HG03442 (cell line): ENCODE data around the gene EML2.

Experiments used
- ATAC-seq: cut with Tn5 transposase; IDR thresholded peaks from one replicate; pipeline ENCODE4 v1.9.1; 2021; ENCODE audit warnings: mild to moderate bottlenecking, moderate library complexity; ENCODE audit not compliant: unreplicated experiment

Gene EML2

GRCh38 chr19:45590300-45591003 lies 48.7 kb downstream of the EML2 start:
- no peak for ATAC-seq

DNA sequence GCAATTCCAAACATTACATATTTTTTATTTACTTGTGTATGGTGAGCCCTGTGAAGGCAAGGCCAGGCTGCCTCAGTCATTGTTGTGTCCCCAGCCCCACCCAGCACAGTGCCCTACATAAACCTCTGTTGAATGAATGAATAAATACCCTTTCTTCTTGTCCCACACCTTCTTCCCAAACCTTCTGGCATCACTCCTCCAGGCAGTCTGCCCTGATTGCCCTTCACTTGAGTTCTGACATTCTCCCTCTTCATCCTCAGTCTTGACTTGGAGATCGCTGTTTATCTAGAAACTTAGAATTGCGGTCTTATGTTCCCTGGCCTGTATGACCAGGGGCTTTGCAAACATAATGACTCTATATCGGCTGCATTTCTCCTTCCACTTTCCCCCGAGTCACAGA lies 49.4 kb downstream of the EML2 start:
- ATAC-seq = no peak

- ATAC-seq = no peak
Observed at GRCh38 chr19:45587873-45588272, 51.3 kb downstream of the EML2 start.

DNA sequence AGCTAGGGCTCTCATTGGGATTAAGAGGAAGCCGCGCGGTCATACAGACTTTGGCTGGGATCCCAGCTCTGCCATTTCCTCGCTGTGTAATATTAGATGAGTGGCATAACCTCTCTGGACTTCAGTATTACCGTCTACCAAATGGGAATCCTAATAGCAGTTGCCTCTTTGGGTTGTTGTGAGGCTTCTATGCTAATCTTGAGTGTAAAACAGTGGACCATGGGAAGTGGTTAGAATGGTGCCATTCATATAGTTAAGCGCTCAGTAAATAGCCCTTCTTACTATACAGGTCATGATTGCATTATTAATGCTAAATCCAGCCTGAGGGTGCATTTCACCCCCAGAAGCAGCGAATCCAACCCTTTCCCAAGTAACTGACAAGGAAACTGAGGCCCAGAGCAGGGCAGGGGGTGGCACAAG lies 54.0 kb downstream of the EML2 start:
- no peak for ATAC-seq

DNA sequence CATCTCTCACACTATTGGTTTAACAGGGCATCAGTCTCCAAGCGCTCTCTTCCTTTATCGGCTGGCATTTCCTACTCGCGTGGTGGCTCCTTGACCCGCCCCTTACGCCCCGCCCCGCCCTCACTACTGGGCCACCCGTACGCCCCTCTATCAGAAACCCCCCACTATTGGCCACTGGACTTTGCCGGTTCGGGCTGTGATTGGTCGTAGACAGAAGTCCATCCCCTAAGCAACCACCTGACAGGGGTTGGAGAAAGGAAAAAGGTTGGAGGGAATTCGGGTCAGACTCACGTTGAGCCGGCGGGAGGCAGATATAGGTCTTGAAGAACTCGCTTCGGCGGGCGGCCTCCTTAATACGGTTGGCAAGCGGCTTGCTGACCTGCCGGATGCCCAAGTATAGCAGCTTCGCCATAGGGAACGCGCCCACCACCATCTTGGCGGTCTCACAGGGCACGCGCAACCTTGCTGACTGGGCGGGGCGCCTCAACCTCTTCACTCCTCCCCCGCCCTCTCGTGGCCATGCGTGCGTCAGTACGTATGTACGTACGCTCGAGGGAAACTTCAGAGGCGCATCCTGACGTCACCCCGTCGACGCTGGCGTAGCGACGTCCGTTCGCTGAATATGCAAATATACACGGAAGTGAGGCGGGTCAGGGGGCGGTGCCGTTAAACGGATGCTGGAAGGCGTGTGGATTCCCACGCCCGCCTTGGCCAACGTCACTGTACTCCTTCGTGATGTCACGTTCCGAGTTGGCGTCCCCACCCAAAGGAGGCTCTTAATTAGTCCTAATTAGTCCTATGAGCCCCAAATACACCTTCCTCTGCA lies 54.7 kb downstream of the EML2 start, which contains the start of gene OPA3:
Gene OPA3 (minus strand): TSS at position 471 of the 826 bp plus-strand sequence. CDS start 38 bp downstream, at position 433.
- ATAC-seq = peak; percentile 86

GRCh38 chr19:45581576-45581975 lies 57.6 kb downstream of the EML2 start:
- ATAC-seq = no peak

- ATAC-seq = no peak
Observed at GRCh38 chr19:45578861-45579260, 60.3 kb downstream of the EML2 start.

DNA sequence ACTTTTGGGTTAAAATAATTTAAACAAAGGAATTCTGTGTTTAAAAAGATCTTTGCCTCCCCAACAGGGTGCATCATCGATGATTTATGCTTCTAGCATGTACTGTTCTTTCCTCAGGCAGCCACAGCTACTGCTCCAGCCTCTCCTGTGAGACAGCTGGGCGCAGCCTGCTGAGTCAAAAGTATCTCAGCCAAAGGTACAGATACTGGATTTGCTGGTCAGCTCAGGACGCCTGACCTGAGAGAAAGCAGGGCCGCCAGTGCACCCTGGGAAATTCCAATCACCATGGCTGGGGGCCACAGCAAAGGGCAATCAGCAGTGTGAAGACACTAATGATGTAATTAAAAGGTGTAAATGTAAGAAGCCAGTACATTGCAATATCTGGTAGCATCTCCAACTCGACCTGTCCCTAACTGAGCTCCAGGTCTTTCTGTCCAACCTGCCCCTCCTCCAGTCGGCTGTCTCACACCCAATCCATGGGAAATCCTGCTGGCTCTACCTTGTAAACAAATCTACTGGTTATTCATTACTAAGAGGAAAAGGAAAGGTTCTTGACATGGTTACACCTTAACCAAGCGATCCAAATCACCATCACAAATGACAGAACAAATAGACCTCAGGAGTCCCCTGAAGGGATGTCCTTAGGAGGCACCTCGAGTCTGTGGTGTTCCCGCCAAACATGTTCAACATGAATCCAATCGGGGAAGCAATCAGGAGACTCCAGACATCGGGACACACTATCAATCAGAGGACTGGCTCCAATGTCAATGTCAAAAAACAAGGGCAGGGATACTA lies 61.9 kb downstream of the EML2 start:
- no peak for ATAC-seq

GRCh38 chr19:45576682-45577081 lies 62.5 kb downstream of the EML2 start:
- no peak for ATAC-seq

GRCh38 chr19:45575216-45575615 lies 64.0 kb downstream of the EML2 start:
- ATAC-seq = no peak

GRCh38 chr19:45574526-45574925 lies 64.7 kb downstream of the EML2 start:
- ATAC-seq = no peak

DNA sequence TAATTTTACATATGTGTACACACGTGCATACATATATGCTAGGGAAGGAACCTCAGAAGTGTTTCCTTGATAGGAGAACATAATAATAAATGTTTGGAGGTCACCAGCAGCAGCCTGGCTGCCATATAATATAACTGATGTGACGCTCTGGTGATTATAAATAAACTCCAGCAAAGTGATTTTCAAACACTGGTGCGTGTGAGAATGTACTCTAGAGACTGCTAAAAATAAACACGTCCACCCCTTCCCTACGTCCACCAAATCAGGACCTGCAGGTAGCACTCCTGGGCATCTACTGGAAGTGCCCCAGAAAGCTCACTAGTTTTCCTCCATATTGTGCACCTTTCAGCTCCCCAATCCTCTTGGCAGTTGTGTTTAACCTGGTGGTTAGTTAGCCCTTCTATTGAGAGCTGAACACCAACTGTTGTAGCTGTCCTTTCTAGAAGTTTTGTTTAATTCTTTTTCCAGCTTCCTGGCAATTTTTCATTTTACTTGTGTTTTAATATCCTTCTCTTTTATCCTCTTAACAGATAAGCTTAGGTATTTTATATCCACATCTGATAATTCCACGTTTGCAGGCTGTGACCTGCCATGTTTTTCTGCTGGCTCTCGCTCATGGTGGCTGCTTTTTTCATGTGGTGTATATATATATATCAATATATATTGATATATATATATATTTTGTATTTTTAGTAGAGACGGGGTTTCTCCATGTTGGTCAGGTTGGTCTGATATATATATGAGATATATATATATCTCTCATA lies 67.6 kb downstream of the EML2 start:
- no peak for ATAC-seq

- ATAC-seq = no peak
Observed at GRCh38 chr19:45569619-45570421, 69.4 kb downstream of the EML2 start.

DNA sequence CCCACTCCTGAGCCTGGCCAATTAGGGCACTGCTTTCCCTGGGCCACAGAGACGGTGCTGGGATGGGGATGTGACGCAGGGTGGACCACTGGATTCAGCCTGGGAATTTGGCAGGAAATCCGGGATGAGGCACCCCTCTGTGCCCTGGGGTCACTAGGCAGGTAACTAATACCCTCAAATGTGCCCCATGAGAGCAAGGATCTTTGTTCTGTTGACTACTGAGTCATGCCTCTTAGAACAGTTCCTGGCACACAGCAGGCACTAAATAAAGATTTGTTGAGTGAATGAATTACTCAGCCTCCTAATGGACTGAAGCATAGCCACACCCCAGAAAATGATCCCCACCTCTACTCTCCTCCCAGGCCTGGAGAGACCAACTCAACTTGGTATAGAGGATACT lies 70.5 kb downstream of the EML2 start:
- no peak for ATAC-seq

- no peak for ATAC-seq
Observed at GRCh38 chr19:45567609-45568008, 71.6 kb downstream of the EML2 start.

GRCh38 chr19:45564131-45564780 lies 74.9 kb downstream of the EML2 start:
- ATAC-seq = no peak

- no peak for ATAC-seq
Observed at GRCh38 chr19:45560686-45561085, 78.5 kb downstream of the EML2 start.

DNA sequence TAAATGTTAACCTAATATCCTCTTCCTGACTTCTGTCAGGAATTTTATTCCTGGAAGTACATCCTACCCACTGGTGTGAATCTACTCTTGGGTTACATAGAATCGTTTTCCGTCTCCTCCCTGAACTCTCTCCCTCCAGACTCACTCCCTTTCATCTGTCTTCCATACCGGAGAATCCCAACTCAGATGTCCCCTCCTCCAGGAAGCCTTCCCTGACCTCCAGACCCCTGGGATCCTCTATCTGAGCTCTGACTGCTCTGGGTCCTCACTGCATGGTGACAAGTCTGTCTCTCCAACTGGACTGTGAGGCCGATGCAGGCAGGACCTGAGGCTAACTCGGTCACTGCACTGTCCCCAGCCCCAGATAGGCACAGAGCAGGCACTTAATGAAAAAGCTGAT lies 79.2 kb downstream of the EML2 start:
- ATAC-seq = no peak
